Psoas muscle (tissue), 8 donors: ENCODE measurements around the gene SLC4A5. TPM values are rescaled to one million over a fixed set of nuclear protein-coding genes. Genes with fewer than 3 reads are reported as not detected.

Source experiments
- ATAC-seq, 4 donors: fragments of 200-7000 bp; cut with Tn5 transposase; one replicate each; pipeline ENCODE4 v1.9.1; 2020; ENCODE audit warnings: moderate library complexity in 3 of 4, mild to moderate bottlenecking in 2 of 4
- DNase-seq, 2 donors: peaks; one replicate each; pipeline ENCODE4 v3.0.0-alpha.2; 2020
- H3K27ac ChIP-seq: fragments of 200-600 bp; one replicate; pipeline ENCODE4 v1.8.0; 2022
- H3K27me3 ChIP-seq, 3 donors: fragments of 200-600 bp in 1 of 3; one replicate each; pipeline versions ENCODE4 v1.6.1 to v1.8.0; 2013 to 2022; ENCODE audit warnings: low read length in 2 of 3, mild to moderate bottlenecking in 2 of 3, moderate library complexity in 1 of 3; ENCODE audit not compliant: insufficient read depth in 3 of 3
- H3K36me3 ChIP-seq, 2 donors: fragments of 200-600 bp in 1 of 2; one replicate each; pipeline versions ENCODE4 v1.6.1 to v1.8.0; 2013 to 2022; ENCODE audit warnings: low read depth in 1 of 2, mild to moderate bottlenecking in 1 of 2, moderate library complexity in 1 of 2; ENCODE audit not compliant: insufficient read depth in 1 of 2
- H3K4me1 ChIP-seq: fragments of 200-600 bp; one replicate; pipeline ENCODE4 v1.8.0; 2022
- H3K4me3 ChIP-seq: fragments of 200-600 bp; one replicate; pipeline ENCODE4 v1.8.0; 2022; ENCODE audit warnings: mild to moderate bottlenecking
- H3K9me3 ChIP-seq: fragments of 200-600 bp; one replicate; pipeline ENCODE4 v1.8.0; 2022
- CTCF ChIP-seq: fragments of 200-600 bp; IDR thresholded peaks from one replicate; pipeline ENCODE4 v1.8.0; 2022; ENCODE audit warnings: antibody characterized with exemption
- WGBS, 3 donors: extraction: QIAGEN DNeasy Blood & Tissue Kit; methylation state at CpG; one replicate each; pipeline versions ENCODE4 v1.1.6 to v1.1.7; 2013; 5-methylcytosine and 5-hydroxymethylcytosine counted together
- intact Hi-C, 2 donors: fragments of 100-400 bp; cut with DNase I; formaldehyde crosslinking; loops; one replicate each; pipeline versions ENCODE4 v1.11.0 to v1.14.2; 2022
- polyA plus RNA-seq, 3 donors: library from polyadenylated mRNA; stranded (reverse); fragments of 200-250 nt; gene quantifications; one replicate each; pipeline ENCODE4 v1.2.3, GENCODE V29; 2013
- total RNA-seq, 4 donors: library from RNA; stranded (reverse); fragmentation: NEBNext Ultra II Directional in 2 of 4; extraction: Animal tissue kit (Norgen Biotek cat#: 25700) in 2 of 4; gene quantifications; one replicate each; pipeline versions ENCODE4 v1.2.1 to v1.2.4, GENCODE V29; 2021 to 2023
- donor health status: healthy with polysubstance abuse.
- donor health status: DM: no; HTN: no; CAD: no; lungs with moderate emphysema.
- donor health status: Bipolar disorder and iron deficiency.
- donor health status: healthy.
- donor health status: DM: yes; HTN: yes; CAD: no.
- donor health status: DM: no; HTN: no; CAD: no.
- donor health status: DM: no; HTN: no; CAD: no.
- donor health status: DM: yes; HTN: yes; CAD: no.

The SLC4A5 gene
- total and polyA plus RNA-seq, 7 donors = 0.27 to 5.7 (median 0.57) TPM

GRCh38 chr2:74290066-74290465, 53.1 kb downstream of the SLC4A5 start:
- intact Hi-C loops = no loop called here
- no peak for ATAC-seq

GRCh38 chr2:74286725-74287124, 56.5 kb downstream of the SLC4A5 start:
- Histone ChIP-seq H3K4me3 (no peak overlapping the region), H3K27ac (no peak overlapping the region), H3K36me3 (no peaks in the 10 kb centered on the region), H3K27me3 (no peaks in the 10 kb centered on the region), H3K4me1 (no peaks in the 10 kb centered on the region), H3K9me3 (no peaks in the 10 kb centered on the region)
- 72 to 79% (median 72%) methylated on average over 6 of the region's 6 CpGs for WGBS, 3 donors
- intact Hi-C loops = no loop called here
- TF ChIP-seq CTCF = no peak
- DNase-seq (no peak), ATAC-seq (no peak)

More at GRCh38 chr2:74290066-74290465, 53.1 kb downstream of the SLC4A5 start:
- Histone ChIP-seq H3K4me3 (no peak overlapping the region), H3K36me3 (no peaks in the 10 kb centered on the region), H3K9me3 (no peaks in the 10 kb centered on the region), H3K27ac (no peak overlapping the region), H3K4me1 (no peaks in the 10 kb centered on the region), H3K27me3 (no peaks in the 10 kb centered on the region)
- WGBS, 3 donors = 75 to 90% (median 82%) methylated on average over 3 of the region's 3 CpGs
- TF ChIP-seq CTCF = no peak
- DNase-seq = no peak

- ATAC-seq (no peak), DNase-seq (no peak)
- 71 to 76% (median 74%) methylated on average over 10 of the region's 10 CpGs for WGBS, 3 donors
- TF ChIP-seq CTCF = no peak
- no peak overlapping the region for H3K27ac ChIP-seq
- intact Hi-C loops = no loop called here
- H3K27me3 ChIP-seq = no peaks in the 10 kb centered on the region
- no peaks in the 10 kb centered on the region for H3K9me3 ChIP-seq
- H3K4me1 ChIP-seq = no peaks in the 10 kb centered on the region
- H3K4me3 ChIP-seq = no peak overlapping the region
- no peaks in the 10 kb centered on the region for H3K36me3 ChIP-seq
These were observed 61.9 kb downstream of the SLC4A5 start for GRCh38 chr2:74281141-74281975.

- 78 to 94% (median 85%) methylated on average over 4 of the region's 4 CpGs for WGBS, 3 donors
- Histone ChIP-seq H3K27me3 (no peaks in the 10 kb centered on the region), H3K27ac (no peak overlapping the region), H3K4me3 (no peak overlapping the region), H3K9me3 (no peaks in the 10 kb centered on the region), H3K36me3 (no peaks in the 10 kb centered on the region), H3K4me1 (no peaks in the 10 kb centered on the region)
- no peak for TF ChIP-seq CTCF
- intact Hi-C loops = no loop called here
- ATAC-seq = no peak
- no peak for DNase-seq
These were observed 64.5 kb downstream of the SLC4A5 start for GRCh38 chr2:74278694-74279093.
